ENCODE results near the gene TACC3.
A peak's percentile ranks its signal among the peaks of the same experiment; 100 is the strongest.

The TACC3 gene

GRCh38 chr4:1773754-1774153 lies 52.4 kb downstream of the TACC3 start:
- no peak overlapping the region for H3K4ac ChIP-seq (ENCODE audit: low read depth in 1 of 2, low read length in 2 of 2)
- no peak overlapping the region for H4K91ac ChIP-seq (ENCODE audit: low read length)
- no peak for DNase-seq
- peaks cover 3 to 52% of the 10 kb centered on the region in 2 experiments for H3K27me3 ChIP-seq (ENCODE audit: control insufficient read depth in 1 of 2, insufficient read depth in 1 of 2, low read length in 2 of 2)
- H3K4me3 ChIP-seq (ENCODE audit: insufficient read depth in 1 of 2, low read depth in 1 of 2, low read length in 2 of 2), result no peak overlapping the region
- no peak overlapping the region for H3K27ac ChIP-seq (ENCODE audit: low read length, poor library complexity, severe bottlenecking)
- H3K79me1 ChIP-seq (replicated peaks; ENCODE audit: low read length, poor library complexity, severe bottlenecking), result no peaks in the 10 kb centered on the region
- H3K4me1 ChIP-seq (ENCODE audit: control insufficient read depth, insufficient read depth, low read depth, low read length), result peaks cover 47% of the 10 kb centered on the region
- no peaks in the 10 kb centered on the region for H3K36me3 ChIP-seq (ENCODE audit: control insufficient read depth in 1 of 2, insufficient read depth in 2 of 2, low read depth in 1 of 2, low read length in 2 of 2)
- no peak overlapping the region for H3K18ac ChIP-seq (ENCODE audit: low read depth in 1 of 2, low read length in 2 of 2)
- H2BK12ac ChIP-seq (ENCODE audit: low read length in 2 of 2), result no peak overlapping the region
- no peak overlapping the region for H3K9ac ChIP-seq (ENCODE audit: low read length)
- no peak overlapping the region for H3K4me2 ChIP-seq (ENCODE audit: low read length, poor library complexity, severe bottlenecking)
- no peak overlapping the region for H3K14ac ChIP-seq (ENCODE audit: low read length in 2 of 2)
- no peak overlapping the region for H3K23ac ChIP-seq (ENCODE audit: low read length in 2 of 2)
- no peak overlapping the region for H2AK5ac ChIP-seq (ENCODE audit: low read length, severe bottlenecking)
- no peak overlapping the region for H2AFZ ChIP-seq (ENCODE audit: low read depth, low read length)
- H4K8ac ChIP-seq (ENCODE audit: low read length), result no peak overlapping the region
- no peak overlapping the region for H2BK5ac ChIP-seq (ENCODE audit: low read depth, low read length, poor library complexity, severe bottlenecking)
- H2BK15ac ChIP-seq (ENCODE audit: low read depth, poor library complexity, severe bottlenecking), result no peak overlapping the region
- no peak overlapping the region for H2BK120ac ChIP-seq (ENCODE audit: low read depth, low read length)
- no peaks in the 10 kb centered on the region for H3K9me3 ChIP-seq (ENCODE audit: control insufficient read depth, low read length)
- WGBS, result 88% methylated on average over 9 of the region's 10 CpGs

DNA sequence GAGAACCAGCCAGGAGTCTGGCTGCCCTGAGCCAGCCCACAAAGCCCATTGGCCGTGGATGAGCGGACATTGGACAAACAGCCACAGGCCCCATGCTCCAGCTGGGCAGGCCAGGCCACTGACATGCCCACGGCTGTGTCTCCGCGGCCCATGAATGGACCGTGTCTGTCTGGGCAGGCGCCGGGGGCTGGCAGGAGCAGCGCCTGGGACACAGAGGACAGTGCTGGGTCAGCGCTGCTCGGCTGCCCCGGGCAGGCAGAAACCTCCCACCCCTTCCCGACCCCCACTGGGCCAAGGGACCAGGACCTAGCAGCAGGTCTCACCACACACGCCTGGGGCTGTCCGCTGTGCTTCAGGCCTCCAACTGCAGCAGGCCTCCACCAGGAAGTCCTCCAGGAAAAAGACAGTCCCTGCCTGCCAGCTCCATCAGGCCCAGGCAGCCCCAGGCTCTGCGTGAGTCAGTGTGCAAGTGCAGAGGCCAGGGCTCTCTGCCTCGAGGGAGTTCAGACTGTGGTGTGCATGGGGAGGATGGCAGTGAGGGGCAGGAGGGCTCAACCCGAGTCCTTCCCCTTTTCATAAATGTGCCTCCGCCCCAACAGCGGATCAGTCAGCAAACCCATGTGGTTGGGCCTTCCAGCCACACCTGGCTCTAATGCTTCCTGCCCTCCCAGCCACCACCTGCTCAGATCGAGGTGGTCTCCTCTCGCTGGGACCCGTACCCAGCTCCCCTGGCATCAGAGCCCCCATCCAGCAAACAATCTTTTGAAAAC lies 54.6 kb downstream of the TACC3 start:
- H2AK5ac ChIP-seq (ENCODE audit: low read length, severe bottlenecking), result no peak overlapping the region
- no peak overlapping the region for H3K18ac ChIP-seq (ENCODE audit: low read depth in 1 of 2, low read length in 2 of 2)
- H3K23ac ChIP-seq (ENCODE audit: low read length in 2 of 2), result no peak overlapping the region
- no peak overlapping the region for H3K14ac ChIP-seq (ENCODE audit: low read length in 2 of 2)
- no peak for DNase-seq
- no peak overlapping the region for H3K4me2 ChIP-seq (ENCODE audit: low read length, poor library complexity, severe bottlenecking)
- no peak overlapping the region for H2AFZ ChIP-seq (ENCODE audit: low read depth, low read length)
- H3K4ac ChIP-seq (ENCODE audit: low read depth in 1 of 2, low read length in 2 of 2), result no peak overlapping the region
- no peak overlapping the region for H3K9ac ChIP-seq (ENCODE audit: low read length)
- no peaks in the 10 kb centered on the region for H3K9me3 ChIP-seq (ENCODE audit: control insufficient read depth, low read length)
- no peaks in the 10 kb centered on the region for H3K36me3 ChIP-seq (ENCODE audit: control insufficient read depth in 1 of 2, insufficient read depth in 2 of 2, low read depth in 1 of 2, low read length in 2 of 2)
- H3K4me3 ChIP-seq (ENCODE audit: insufficient read depth in 1 of 2, low read depth in 1 of 2, low read length in 2 of 2), result no peak overlapping the region
- WGBS, result 79% methylated on average over 23 of the region's 23 CpGs
- H4K91ac ChIP-seq (ENCODE audit: low read length), result peak overlapping the region; percentile 28
- H3K27ac ChIP-seq (ENCODE audit: low read length, poor library complexity, severe bottlenecking), result no peak overlapping the region
- no peaks in the 10 kb centered on the region for H3K79me1 ChIP-seq (replicated peaks; ENCODE audit: low read length, poor library complexity, severe bottlenecking)
- no peak overlapping the region for H2BK15ac ChIP-seq (ENCODE audit: low read depth, poor library complexity, severe bottlenecking)
- peaks cover 43% of the 10 kb centered on the region for H3K4me1 ChIP-seq (ENCODE audit: control insufficient read depth, insufficient read depth, low read depth, low read length)
- peak overlapping the region; percentile 24 for H4K8ac ChIP-seq (ENCODE audit: low read length)
- no peak overlapping the region for H2BK120ac ChIP-seq (ENCODE audit: low read depth, low read length)
- H3K27me3 ChIP-seq (ENCODE audit: control insufficient read depth in 1 of 2, insufficient read depth in 1 of 2, low read length in 2 of 2), result peaks cover 0 to 35% of the 10 kb centered on the region in 2 experiments
- no peak overlapping the region for H2BK12ac ChIP-seq (ENCODE audit: low read length in 2 of 2)
- H2BK5ac ChIP-seq (ENCODE audit: low read depth, low read length, poor library complexity, severe bottlenecking), result no peak overlapping the region

GRCh38 chr4:1776521-1777161 lies 55.3 kb downstream of the TACC3 start:
- Histone ChIP-seq H2AFZ (ENCODE audit: low read depth, low read length) (no peak overlapping the region), H3K18ac (ENCODE audit: low read depth in 1 of 2, low read length in 2 of 2) (no peak overlapping the region), H2BK120ac (ENCODE audit: low read depth, low read length) (no peak overlapping the region), H3K36me3 (ENCODE audit: control insufficient read depth in 1 of 2, insufficient read depth in 2 of 2, low read depth in 1 of 2, low read length in 2 of 2) (no peaks in the 10 kb centered on the region), H3K9ac (ENCODE audit: low read length) (no peak overlapping the region), H3K4me1 (ENCODE audit: control insufficient read depth, insufficient read depth, low read depth, low read length) (peaks cover 37% of the 10 kb centered on the region), H3K4me2 (ENCODE audit: low read length, poor library complexity, severe bottlenecking) (no peak overlapping the region), H3K4ac (ENCODE audit: low read depth in 1 of 2, low read length in 2 of 2) (no peak overlapping the region), H2BK5ac (ENCODE audit: low read depth, low read length, poor library complexity, severe bottlenecking) (no peak overlapping the region), H3K14ac (ENCODE audit: low read length in 2 of 2) (no peak overlapping the region), H3K4me3 (ENCODE audit: insufficient read depth in 1 of 2, low read depth in 1 of 2, low read length in 2 of 2) (no peak overlapping the region), H2AK5ac (ENCODE audit: low read length, severe bottlenecking) (no peak overlapping the region), H3K27me3 (ENCODE audit: control insufficient read depth in 1 of 2, insufficient read depth in 1 of 2, low read length in 2 of 2) (peaks cover 0 to 29% of the 10 kb centered on the region in 2 experiments), H2BK15ac (ENCODE audit: low read depth, poor library complexity, severe bottlenecking) (no peak overlapping the region), H4K91ac (ENCODE audit: low read length) (no peak overlapping the region), H3K23ac (ENCODE audit: low read length in 2 of 2) (no peak overlapping the region), H3K27ac (ENCODE audit: low read length, poor library complexity, severe bottlenecking) (no peak overlapping the region), H2BK12ac (ENCODE audit: low read length in 2 of 2) (no peak overlapping the region), H4K8ac (ENCODE audit: low read length) (no peak overlapping the region), H3K79me1 (replicated peaks; ENCODE audit: low read length, poor library complexity, severe bottlenecking) (no peaks in the 10 kb centered on the region), H3K9me3 (ENCODE audit: control insufficient read depth, low read length) (no peaks in the 10 kb centered on the region)
- WGBS, result 91% methylated on average over 22 of the region's 24 CpGs
- DNase-seq, result no peak

GRCh38 chr4:1777822-1778641 lies 56.7 kb downstream of the TACC3 start:
- H4K8ac ChIP-seq (ENCODE audit: low read length), result peak overlapping the region; percentile 14
- no peak overlapping the region for H2AFZ ChIP-seq (ENCODE audit: low read depth, low read length)
- H3K23ac ChIP-seq (ENCODE audit: low read length in 2 of 2), result peak overlapping the region in 1 of 2 experiments; percentile 1
- peak overlapping the region; percentile 17 for H3K4me2 ChIP-seq (ENCODE audit: low read length, poor library complexity, severe bottlenecking)
- peaks cover 0 to 20% of the 10 kb centered on the region in 2 experiments for H3K27me3 ChIP-seq (ENCODE audit: control insufficient read depth in 1 of 2, insufficient read depth in 1 of 2, low read length in 2 of 2)
- H3K18ac ChIP-seq (ENCODE audit: low read depth in 1 of 2, low read length in 2 of 2), result no peak overlapping the region
- peak overlapping the region; percentile 58 for H2AK5ac ChIP-seq (ENCODE audit: low read length, severe bottlenecking)
- H3K36me3 ChIP-seq (ENCODE audit: control insufficient read depth in 1 of 2, insufficient read depth in 2 of 2, low read depth in 1 of 2, low read length in 2 of 2), result no peaks in the 10 kb centered on the region
- H3K9ac ChIP-seq (ENCODE audit: low read length), result no peak overlapping the region
- 29% methylated on average over 26 of the region's 27 CpGs for WGBS
- H3K14ac ChIP-seq (ENCODE audit: low read length in 2 of 2), result peak overlapping the region in 1 of 2 experiments; percentile 33
- no peak overlapping the region for H2BK12ac ChIP-seq (ENCODE audit: low read length in 2 of 2)
- no peak overlapping the region for H2BK15ac ChIP-seq (ENCODE audit: low read depth, poor library complexity, severe bottlenecking)
- H3K79me1 ChIP-seq (replicated peaks; ENCODE audit: low read length, poor library complexity, severe bottlenecking), result no peaks in the 10 kb centered on the region
- no peak overlapping the region for H4K91ac ChIP-seq (ENCODE audit: low read length)
- no peak overlapping the region for H2BK5ac ChIP-seq (ENCODE audit: low read depth, low read length, poor library complexity, severe bottlenecking)
- H3K27ac ChIP-seq (ENCODE audit: low read length, poor library complexity, severe bottlenecking), result no peak overlapping the region
- no peaks in the 10 kb centered on the region for H3K9me3 ChIP-seq (ENCODE audit: control insufficient read depth, low read length)
- H2BK120ac ChIP-seq (ENCODE audit: low read depth, low read length), result no peak overlapping the region
- no peak overlapping the region for H3K4me3 ChIP-seq (ENCODE audit: insufficient read depth in 1 of 2, low read depth in 1 of 2, low read length in 2 of 2)
- peaks cover 41% of the 10 kb centered on the region for H3K4me1 ChIP-seq (ENCODE audit: control insufficient read depth, insufficient read depth, low read depth, low read length)
- peak overlapping the region in 1 of 2 experiments; percentile 3 for H3K4ac ChIP-seq (ENCODE audit: low read depth in 1 of 2, low read length in 2 of 2)
- DNase-seq, result peak; percentile 23

All from mesenchymal stem cell (in vitro differentiated cells and primary cell).